Loucy (cell line): ENCODE data around the gene ARID3B.

Source experiments
- H2AFZ ChIP-seq: fragments of 200-600 bp; sonication (generic); 2 replicates; pipeline ENCODE4 v1.6.0; 2016; ENCODE audit warnings: antibody characterized with exemption, mild to moderate bottlenecking, low read length, moderate library complexity
- H3F3A ChIP-seq: fragments of 200-600 bp; 2 replicates; pipeline ENCODE4 v1.6.0; 2016; ENCODE audit warnings: antibody characterized with exemption, low read depth, mild to moderate bottlenecking
- H3K27me3 ChIP-seq: fragments of 200-600 bp; sonication (generic); 2 replicates; pipeline ENCODE4 v1.6.1; 2014; ENCODE audit warnings: low read length, mild to moderate bottlenecking; ENCODE audit not compliant: insufficient read depth, poor library complexity, severe bottlenecking
- H3K36me3 ChIP-seq: fragments of 200-600 bp; sonication (generic); 2 replicates; pipeline ENCODE4 v1.6.1; 2016; ENCODE audit warnings: low read length; ENCODE audit not compliant: insufficient read depth
- H3K4me1 ChIP-seq: fragments of 200-600 bp; sonication (generic); 2 replicates; pipeline ENCODE4 v1.5.1; 2014; ENCODE audit warnings: low read length, mild to moderate bottlenecking; ENCODE audit not compliant: insufficient read depth, poor library complexity, severe bottlenecking
- H3K4me2 ChIP-seq: fragments of 200-600 bp; sonication (generic); 2 replicates; pipeline ENCODE4 v1.6.0; 2014; ENCODE audit warnings: antibody characterized with exemption, low read length, low read depth, mild to moderate bottlenecking; ENCODE audit not compliant: poor library complexity, severe bottlenecking
- H3K4me3 ChIP-seq: fragments of 200-600 bp; sonication (generic); 2 replicates; pipeline ENCODE4 v1.5.1; 2014; ENCODE audit warnings: low read length, mild to moderate bottlenecking, mixed read lengths; ENCODE audit not compliant: poor library complexity, severe bottlenecking
- H3K79me2 ChIP-seq: fragments of 200-600 bp; sonication (generic); 2 replicates; pipeline ENCODE4 v1.6.1; 2014; ENCODE audit warnings: low read length; ENCODE audit not compliant: insufficient read depth
- H3K9ac ChIP-seq: fragments of 200-600 bp; sonication (generic); 2 replicates; pipeline ENCODE4 v1.6.0; 2014; ENCODE audit warnings: mild to moderate bottlenecking, low read depth, low read length, moderate library complexity; ENCODE audit not compliant: poor library complexity, severe bottlenecking
- H3K9me2 ChIP-seq: fragments of 200-600 bp; sonication (generic); replicated peaks from 2 replicates; pipeline ENCODE4 v1.6.1; 2016; ENCODE audit warnings: low read depth, low read length, mixed read lengths
- H3K9me3 ChIP-seq: fragments of 200-600 bp; sonication (generic); 2 replicates; pipeline ENCODE4 v1.6.1; 2014; ENCODE audit warnings: mild to moderate bottlenecking, antibody characterized with exemption, low read length, low read depth; ENCODE audit not compliant: insufficient read depth
- H4K20me1 ChIP-seq: fragments of 200-600 bp; sonication (generic); 2 replicates; pipeline ENCODE4 v1.6.0; 2014; ENCODE audit warnings: antibody characterized with exemption, low read length, mild to moderate bottlenecking; ENCODE audit not compliant: insufficient read depth, poor library complexity, severe bottlenecking
- CTCF ChIP-seq: fragments of 200-600 bp; sonication (generic); conservative IDR thresholded peaks from 2 replicates; pipeline ENCODE4 v1.5.1; 2014; ENCODE audit warnings: mild to moderate bottlenecking, antibody characterized with exemption, low read length
- EZH2phosphoT487 ChIP-seq: fragments of 200-600 bp; IDR thresholded peaks from 2 replicates; pipeline ENCODE4 v1.6.1; 2018; ENCODE audit warnings: antibody characterized with exemption, mild to moderate bottlenecking, moderate library complexity, borderline replicate concordance

The ARID3B gene

GRCh38 chr15:74584204-74584603 is 43.2 kb downstream of the ARID3B start:
- H3K4me1 ChIP-seq = peaks cover 14% of the 10 kb centered on the region
- H3F3A ChIP-seq = no peaks in the 10 kb centered on the region
- H3K9me2 ChIP-seq = no peaks in the 10 kb centered on the region
- no peaks in the 10 kb centered on the region for H3K9me3 ChIP-seq
- H3K27me3 ChIP-seq = no peaks in the 10 kb centered on the region
- H4K20me1 ChIP-seq = no peaks in the 10 kb centered on the region
- TF ChIP-seq CTCF (no peak), EZH2phosphoT487 (no peak)
- no peak overlapping the region for H3K4me2 ChIP-seq
- H2AFZ ChIP-seq = no peak overlapping the region
- no peaks in the 10 kb centered on the region for H3K79me2 ChIP-seq
- peaks cover 10% of the 10 kb centered on the region; the same call in 1 of the 2 replicates for H3K36me3 ChIP-seq
- H3K4me3 ChIP-seq = no peak overlapping the region
- no peak overlapping the region for H3K9ac ChIP-seq

- Histone ChIP-seq H3K9me3 (no peaks in the 10 kb centered on the region), H3K79me2 (no peaks in the 10 kb centered on the region), H3K4me2 (no peak overlapping the region), H3K27me3 (no peaks in the 10 kb centered on the region), H2AFZ (no peak overlapping the region), H3F3A (no peaks in the 10 kb centered on the region), H3K9me2 (no peaks in the 10 kb centered on the region), H3K4me3 (no peak overlapping the region), H3K4me1 (peaks cover 14% of the 10 kb centered on the region), H3K36me3 (peaks cover 10% of the 10 kb centered on the region; the same call in 1 of the 2 replicates), H4K20me1 (no peaks in the 10 kb centered on the region), H3K9ac (no peak overlapping the region)
- no peak for TF ChIP-seq CTCF
- no peak for TF ChIP-seq EZH2phosphoT487
These were observed 43.8 kb downstream of the ARID3B start for GRCh38 chr15:74584779-74585178.

GRCh38 chr15:74585191-74585590 is 44.2 kb downstream of the ARID3B start:
- no peak overlapping the region for H3K9ac ChIP-seq
- H2AFZ ChIP-seq = no peak overlapping the region
- no peaks in the 10 kb centered on the region for H3K9me3 ChIP-seq
- no peaks in the 10 kb centered on the region for H3K27me3 ChIP-seq
- H4K20me1 ChIP-seq = no peaks in the 10 kb centered on the region
- H3K4me1 ChIP-seq = peaks cover 13% of the 10 kb centered on the region
- no peaks in the 10 kb centered on the region for H3K79me2 ChIP-seq
- TF ChIP-seq CTCF (no peak), EZH2phosphoT487 (no peak)
- peaks cover 12% of the 10 kb centered on the region; the same call in 1 of the 2 replicates for H3K36me3 ChIP-seq
- H3F3A ChIP-seq = no peaks in the 10 kb centered on the region
- H3K4me2 ChIP-seq = no peak overlapping the region
- no peaks in the 10 kb centered on the region for H3K9me2 ChIP-seq
- no peak overlapping the region for H3K4me3 ChIP-seq
